ENCODE measurements around the gene GPR171. TPM values are rescaled to one million over a fixed set of nuclear protein-coding genes. Genes with fewer than 3 reads are reported as not detected.

GPR171 gene
- polyA plus RNA-seq, 3 donors = 0.20 TPM; not detected in 2

GRCh38 chr3:151198849-151199248, 4.2 kb downstream of the GPR171 start:
- H3K4me3 Mint-ChIP-seq = no peak overlapping the region
- H3K4me3 ChIP-seq (replicated peaks in 1 of 3; ENCODE audit: low read depth in 2 of 3, low read length in 3 of 3) = no peak overlapping the region

GRCh38 chr3:151197981-151198767, 4.8 kb downstream of the GPR171 start:
- Histone ChIP-seq H3K4me1 (ENCODE audit: control insufficient read depth in 1 of 2, insufficient read depth in 2 of 2, low read length in 2 of 2) (no peaks in the 10 kb centered on the region), H3K4me2 (replicated peaks; ENCODE audit: extremely low read depth, low read length, poor library complexity, severe bottlenecking) (no peak overlapping the region), H3K79me2 (ENCODE audit: insufficient read depth, low read length) (no peaks in the 10 kb centered on the region), H3K4me3 (replicated peaks in 1 of 3; ENCODE audit: low read depth in 2 of 3, low read length in 3 of 3) (no peak overlapping the region), H3K27ac (ENCODE audit: low read depth in 1 of 2, low read length in 2 of 2) (no peak overlapping the region), H2AFZ (ENCODE audit: insufficient read depth, low read depth, low read length, poor library complexity, severe bottlenecking) (no peak overlapping the region), H3K27me3 (ENCODE audit: control insufficient read depth in 2 of 2, insufficient read depth in 2 of 2, low read length in 2 of 2) (no peaks in the 10 kb centered on the region), H3K9ac (ENCODE audit: insufficient read depth, low read length, poor library complexity, severe bottlenecking) (no peak overlapping the region), H3K36me3 (replicated peaks in 1 of 2; ENCODE audit: control insufficient read depth in 1 of 2, insufficient read depth in 2 of 2, low read length in 2 of 2) (no peaks in the 10 kb centered on the region), H3K9me3 (replicated peaks in 1 of 2; ENCODE audit: control insufficient read depth in 1 of 2, insufficient read depth in 1 of 2, low read length in 2 of 2) (no peaks in the 10 kb centered on the region), H4K20me1 (ENCODE audit: insufficient read depth, low read length) (no peaks in the 10 kb centered on the region)
- no peak for TF ChIP-seq CTCF (IDR thresholded peaks at IDR 0.05)
- Mint-ChIP-seq H3K9me3 (no peaks in the 10 kb centered on the region), H3K27me3 (ENCODE audit: low read depth in 3 of 3) (peaks cover 0 to 2% (median 0%) of the 10 kb centered on the region in 3 donors), H3K27ac (no peak overlapping the region), H3K4me3 (no peak overlapping the region), H3K36me3 (no peaks in the 10 kb centered on the region), H3K4me1 (peaks cover 2% of the 10 kb centered on the region)
- 75% methylated on average over 5 of the region's 6 CpGs for WGBS (ENCODE audit: insufficient coverage)
- no peak for DNase-seq
- intact Hi-C loops (cut with micrococcal nuclease) = no loop called here

More at GRCh38 chr3:151198849-151199248, 4.2 kb downstream of the GPR171 start:
- Histone ChIP-seq H3K9me3 (replicated peaks in 1 of 2; ENCODE audit: control insufficient read depth in 1 of 2, insufficient read depth in 1 of 2, low read length in 2 of 2) (no peaks in the 10 kb centered on the region), H3K9ac (ENCODE audit: insufficient read depth, low read length, poor library complexity, severe bottlenecking) (no peak overlapping the region), H2AFZ (ENCODE audit: insufficient read depth, low read depth, low read length, poor library complexity, severe bottlenecking) (no peak overlapping the region), H3K27ac (ENCODE audit: low read depth in 1 of 2, low read length in 2 of 2) (no peak overlapping the region), H4K20me1 (ENCODE audit: insufficient read depth, low read length) (no peaks in the 10 kb centered on the region), H3K79me2 (ENCODE audit: insufficient read depth, low read length) (no peaks in the 10 kb centered on the region), H3K27me3 (ENCODE audit: control insufficient read depth in 2 of 2, insufficient read depth in 2 of 2, low read length in 2 of 2) (no peaks in the 10 kb centered on the region), H3K4me1 (ENCODE audit: control insufficient read depth in 1 of 2, insufficient read depth in 2 of 2, low read length in 2 of 2) (no peaks in the 10 kb centered on the region), H3K4me2 (replicated peaks; ENCODE audit: extremely low read depth, low read length, poor library complexity, severe bottlenecking) (no peak overlapping the region), H3K36me3 (replicated peaks in 1 of 2; ENCODE audit: control insufficient read depth in 1 of 2, insufficient read depth in 2 of 2, low read length in 2 of 2) (no peaks in the 10 kb centered on the region)
- Mint-ChIP-seq H3K27me3 (ENCODE audit: low read depth in 3 of 3) (peaks cover 0 to 2% (median 0%) of the 10 kb centered on the region in 3 donors), H3K27ac (no peak overlapping the region), H3K36me3 (no peaks in the 10 kb centered on the region), H3K9me3 (no peaks in the 10 kb centered on the region), H3K4me1 (peaks cover 2% of the 10 kb centered on the region)
- no peak for DNase-seq
- intact Hi-C loops (cut with micrococcal nuclease) = no loop called here
- TF ChIP-seq CTCF (IDR thresholded peaks at IDR 0.05) = no peak
- 100% methylated on average over 1 of the region's 5 CpGs for WGBS (ENCODE audit: insufficient coverage)
